Measurements from ENCODE around the gene KRT23. TPM values are rescaled to one million over a fixed set of nuclear protein-coding genes. Genes with fewer than 3 reads are reported as not detected.

Gene KRT23
- total RNA-seq, 1 experiment from 2014 or later, result not detected

DNA sequence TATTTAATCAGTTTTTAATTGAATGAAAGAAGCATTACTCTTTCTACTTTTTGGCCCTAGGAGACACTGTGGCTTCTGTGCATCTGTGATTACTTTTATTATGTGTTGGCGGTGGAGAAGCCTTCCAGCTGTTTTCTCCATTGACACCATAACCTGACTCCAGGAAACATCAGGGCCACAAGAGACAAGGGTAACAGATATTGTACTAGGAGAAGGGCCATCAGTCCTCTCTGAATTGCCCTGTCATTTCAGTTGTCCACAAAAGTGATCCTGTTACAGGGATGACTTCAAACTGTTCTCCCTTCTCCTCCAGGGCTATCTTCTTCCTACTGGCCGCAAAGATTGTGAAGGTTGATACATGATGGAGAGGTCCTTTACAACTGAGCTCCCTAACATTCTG, 14.7 kb upstream of the KRT23 start:
- no peak overlapping the region for H4K91ac ChIP-seq (ENCODE audit: insufficient read length, low read depth, low read length)
- Mint-ChIP-seq H3K4me1 (peaks cover 8 to 15% of the 10 kb centered on the region in 2 experiments), H3K27me3 (ENCODE audit: low read depth) (no peaks in the 10 kb centered on the region; the same call in 1 of the 2 replicates), H3K36me3 (ENCODE audit: insufficient read depth in 1 of 3, low read depth in 3 of 3) (no peaks in the 10 kb centered on the region), H3K4me3 (no peak overlapping the region), H3K9me3 (no peaks in the 10 kb centered on the region), H3K27ac (no peak overlapping the region)
- H2BK12ac ChIP-seq (ENCODE audit: insufficient read length, low read depth, low read length), result no peak overlapping the region
- no peaks in the 10 kb centered on the region for H3K23me2 ChIP-seq (ENCODE audit: insufficient read length, low read depth, low read length, poor library complexity, severe bottlenecking)
- no peak overlapping the region for H3T11ph ChIP-seq (ENCODE audit: low read length)
- TF ChIP-seq, protein P1, sequence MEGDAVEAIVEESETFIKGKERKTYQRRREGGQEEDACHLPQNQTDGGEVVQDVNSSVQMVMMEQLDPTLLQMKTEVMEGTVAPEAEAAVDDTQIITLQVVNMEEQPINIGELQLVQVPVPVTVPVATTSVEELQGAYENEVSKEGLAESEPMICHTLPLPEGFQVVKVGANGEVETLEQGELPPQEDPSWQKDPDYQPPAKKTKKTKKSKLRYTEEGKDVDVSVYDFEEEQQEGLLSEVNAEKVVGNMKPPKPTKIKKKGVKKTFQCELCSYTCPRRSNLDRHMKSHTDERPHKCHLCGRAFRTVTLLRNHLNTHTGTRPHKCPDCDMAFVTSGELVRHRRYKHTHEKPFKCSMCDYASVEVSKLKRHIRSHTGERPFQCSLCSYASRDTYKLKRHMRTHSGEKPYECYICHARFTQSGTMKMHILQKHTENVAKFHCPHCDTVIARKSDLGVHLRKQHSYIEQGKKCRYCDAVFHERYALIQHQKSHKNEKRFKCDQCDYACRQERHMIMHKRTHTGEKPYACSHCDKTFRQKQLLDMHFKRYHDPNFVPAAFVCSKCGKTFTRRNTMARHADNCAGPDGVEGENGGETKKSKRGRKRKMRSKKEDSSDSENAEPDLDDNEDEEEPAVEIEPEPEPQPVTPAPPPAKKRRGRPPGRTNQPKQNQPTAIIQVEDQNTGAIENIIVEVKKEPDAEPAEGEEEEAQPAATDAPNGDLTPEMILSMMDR (conservative IDR thresholded peaks at IDR 0.05), result no peak
- H2BK120ac ChIP-seq (ENCODE audit: low read depth, low read length, poor library complexity, severe bottlenecking), result no peak overlapping the region
- no peak overlapping the region for H3K4me2 ChIP-seq (ENCODE audit: insufficient read depth, insufficient read length, low read length)
- H2BK15ac ChIP-seq (ENCODE audit: low read depth, low read length), result no peak overlapping the region
- no peak overlapping the region for H3K27ac ChIP-seq (ENCODE audit: insufficient read length, low read depth, low read length)
- no peaks in the 10 kb centered on the region for H3K27me3 ChIP-seq (ENCODE audit: insufficient read depth, low read length)
- H3K56ac ChIP-seq (ENCODE audit: insufficient read length, low read depth, low read length), result no peak overlapping the region
- no peaks in the 10 kb centered on the region for H3K4me1 ChIP-seq (ENCODE audit: insufficient read depth, low read length)
- H3K79me1 ChIP-seq (ENCODE audit: insufficient read depth, low read depth, low read length, poor library complexity, severe bottlenecking), result no peaks in the 10 kb centered on the region
- H4K5ac ChIP-seq (ENCODE audit: insufficient read length, low read depth, low read length), result no peak overlapping the region
- H3K9ac ChIP-seq (ENCODE audit: extremely low read depth, insufficient read length, low read length), result no peak overlapping the region
- H3K79me2 ChIP-seq (ENCODE audit: insufficient read depth, low read length), result no peaks in the 10 kb centered on the region
- no peak overlapping the region for H3K18ac ChIP-seq (ENCODE audit: insufficient read length, low read depth, low read length)
- H3K23ac ChIP-seq (ENCODE audit: insufficient read length, low read depth, low read length), result no peak overlapping the region
- H4K8ac ChIP-seq (replicated peaks; ENCODE audit: insufficient read length, low read depth, low read length), result no peak overlapping the region
- H2BK5ac ChIP-seq (ENCODE audit: insufficient read length, low read length), result no peak overlapping the region
- no CpG with 5 or more reads among the region's 2 CpGs for WGBS (ENCODE audit: extremely low coverage, insufficient read length, low lambda C conversion rate)
- no peak overlapping the region for H3K4ac ChIP-seq (ENCODE audit: low read depth, low read length)
- H3K9me3 ChIP-seq (ENCODE audit: control insufficient read depth, low read depth, low read length), result no peaks in the 10 kb centered on the region
- no peak overlapping the region for H2BK20ac ChIP-seq (ENCODE audit: low read depth, low read length, poor library complexity, severe bottlenecking)
- H4K20me1 ChIP-seq (ENCODE audit: control insufficient read depth, insufficient read depth, insufficient read length), result no peaks in the 10 kb centered on the region
- H3K14ac ChIP-seq (ENCODE audit: insufficient read depth, low read length), result no peak overlapping the region
- H2AFZ ChIP-seq (ENCODE audit: low read length), result no peak overlapping the region
- H2AK5ac ChIP-seq (ENCODE audit: insufficient read length, low read length), result no peak overlapping the region
- DNase-seq, result no peak

Data from H9 (cell line).